Bronchial epithelial cell (primary cell): Measurements from ENCODE around the gene NPNT. TPM values are rescaled to one million over a fixed set of nuclear protein-coding genes. Genes with fewer than 3 reads are reported as not detected.

Source experiments
- DNase-seq: peaks from one replicate; pipeline ENCODE4 v3.0.0-alpha.2; 2010; ENCODE audit warnings: low read depth
- FAIRE-seq: peaks from 2 replicates; lab custom pipeline; 2011; peaks lifted over from hg19 to GRCh38; lab: Jason Lieb, UNC
- H3K27me3 ChIP-seq: 2 replicates; pipeline ENCODE4 v1.5.1; 2011; ENCODE audit warnings: low read length; ENCODE audit not compliant: control insufficient read depth, insufficient read depth
- H3K36me3 ChIP-seq: 2 replicates; pipeline ENCODE4 v1.5.1; 2011; ENCODE audit warnings: low read length; ENCODE audit not compliant: control insufficient read depth, insufficient read depth
- H3K4me3 ChIP-seq: 2 replicates; pipeline ENCODE4 v1.5.1; 2011; ENCODE audit warnings: mild to moderate bottlenecking, low read depth, low read length, control low read depth
- CTCF ChIP-seq: IDR thresholded peaks from 2 replicates; pipeline ENCODE4 v1.5.1; 2011; ENCODE audit warnings: mild to moderate bottlenecking, moderate library complexity, low read length, control low read depth, inconsistent platforms; ENCODE audit not compliant: insufficient read depth, severe bottlenecking
- total RNA-seq: library from RNA; depleted of rRNA; stranded (reverse); fragments of >200 nt; gene quantifications from 2 replicates; pipeline ENCODE4 v1.2.1, GENCODE V29; 2014

The NPNT gene
- total RNA-seq, 1 donor from 2014 or later = 1.1 TPM

GRCh38 chr4:105859233-105859632 lies 36.0 kb upstream of the NPNT start:
- Histone ChIP-seq H3K36me3 (no peaks in the 10 kb centered on the region), H3K27me3 (no peaks in the 10 kb centered on the region), H3K4me3 (no peak overlapping the region)
- DNase-seq (peak; percentile 86), FAIRE-seq (no peak)
- TF ChIP-seq CTCF = no peak

DNA sequence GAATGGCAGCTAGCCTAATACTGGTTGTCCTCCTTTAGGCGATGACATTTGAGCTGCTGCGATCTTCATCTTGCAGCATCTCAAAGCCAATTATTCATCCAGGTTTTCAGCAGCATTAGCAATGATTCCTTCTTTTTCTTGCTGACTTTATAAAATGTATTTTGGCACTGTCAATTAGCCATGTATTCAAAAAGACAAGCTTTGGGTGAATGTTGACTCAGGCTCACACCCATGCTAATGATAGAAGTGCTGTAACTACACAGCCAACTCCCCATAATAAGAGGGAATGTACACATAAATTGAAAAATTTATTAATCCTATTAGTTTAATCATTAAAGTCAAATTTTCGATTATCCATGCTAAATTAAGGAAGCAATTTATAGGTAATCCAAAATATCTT lies 24.3 kb upstream of the NPNT start:
- Histone ChIP-seq H3K4me3 (no peak overlapping the region), H3K36me3 (no peaks in the 10 kb centered on the region), H3K27me3 (no peaks in the 10 kb centered on the region)
- TF ChIP-seq CTCF = no peak
- no peak for DNase-seq
- FAIRE-seq = no peak

DNA sequence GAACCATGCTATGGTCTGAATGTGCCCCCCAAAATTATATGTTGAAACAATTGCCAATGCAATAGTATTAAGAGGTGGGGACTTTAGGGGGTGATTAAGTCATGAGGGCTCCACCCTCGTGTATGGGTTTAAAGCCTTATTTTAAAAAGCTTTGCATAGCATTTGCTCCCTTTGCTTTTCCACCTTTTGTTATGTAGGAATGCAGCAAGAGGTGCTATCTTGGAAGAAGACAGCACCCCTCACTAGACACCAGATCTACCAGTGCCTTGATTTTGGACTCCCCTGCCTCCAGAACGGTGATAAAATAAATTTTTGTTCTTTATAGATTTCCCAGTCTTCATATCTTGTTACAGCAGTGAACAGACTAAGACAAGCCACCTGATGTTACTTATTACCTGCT lies 23.3 kb upstream of the NPNT start:
- Histone ChIP-seq H3K4me3 (no peak overlapping the region), H3K36me3 (no peaks in the 10 kb centered on the region), H3K27me3 (no peaks in the 10 kb centered on the region)
- TF ChIP-seq CTCF = no peak
- FAIRE-seq (no peak), DNase-seq (no peak)

GRCh38 chr4:105875233-105875632 lies 20.0 kb upstream of the NPNT start:
- Histone ChIP-seq H3K4me3 (no peak overlapping the region), H3K36me3 (no peaks in the 10 kb centered on the region), H3K27me3 (no peaks in the 10 kb centered on the region)
- no peak for TF ChIP-seq CTCF
- DNase-seq (no peak), FAIRE-seq (no peak)

DNA sequence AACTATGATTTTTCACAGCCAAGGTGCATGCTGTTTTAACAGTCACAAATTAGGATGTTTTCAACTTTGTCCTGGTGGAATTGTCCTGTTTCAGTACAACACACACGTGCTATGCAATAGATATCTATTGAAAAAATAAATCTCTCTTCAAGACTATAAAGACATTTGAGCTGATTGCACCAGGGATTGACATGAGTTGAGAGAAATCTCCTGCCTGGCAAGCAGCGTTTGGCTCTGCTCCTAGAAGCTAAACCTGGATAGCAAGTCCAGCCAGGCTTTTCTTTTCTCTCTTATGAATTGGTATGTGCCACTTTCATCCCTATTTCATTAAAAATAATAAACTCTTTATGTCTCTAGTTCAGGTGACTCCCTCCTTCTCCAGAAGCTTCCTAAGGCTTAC lies 16.6 kb upstream of the NPNT start:
- DNase-seq = no peak
- no peak for FAIRE-seq
- Histone ChIP-seq H3K36me3 (no peaks in the 10 kb centered on the region), H3K4me3 (no peak overlapping the region), H3K27me3 (no peaks in the 10 kb centered on the region)
- TF ChIP-seq CTCF = no peak

DNA sequence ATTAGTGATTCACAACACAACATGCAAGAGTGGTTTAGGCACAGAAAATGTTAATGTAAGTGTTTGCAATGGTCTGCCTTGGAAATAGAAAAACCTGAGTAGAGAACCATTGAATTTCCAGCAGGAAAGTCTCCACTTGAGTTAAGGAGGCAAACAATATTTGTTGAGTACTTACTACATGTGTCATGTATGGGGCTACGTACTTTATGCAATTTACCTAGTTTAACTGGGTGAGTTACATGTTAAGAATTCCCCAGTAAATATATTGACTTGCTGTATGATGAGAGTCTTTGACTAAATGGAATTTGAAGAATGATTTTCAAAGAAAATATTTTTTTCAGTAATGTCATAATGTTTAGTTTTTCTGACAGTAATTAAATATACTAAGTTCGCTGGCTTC lies 7.8 kb upstream of the NPNT start:
- FAIRE-seq (no peak), DNase-seq (no peak)
- Histone ChIP-seq H3K36me3 (no peaks in the 10 kb centered on the region), H3K27me3 (no peaks in the 10 kb centered on the region), H3K4me3 (no peak overlapping the region)
- no peak for TF ChIP-seq CTCF
